Small intestine (tissue), 16 donors: ENCODE results near the gene PSAP. TPM values are rescaled to one million over a fixed set of nuclear protein-coding genes. Genes with fewer than 3 reads are reported as not detected.
"Not testable (repeated sequence)": the region's sequence is repeated elsewhere in the genome, so short reads cannot be mapped to it uniquely, and the experiment has no call there.

Experiments
- DNase-seq, 2 donors: peaks; one replicate each; pipeline versions ENCODE4 v3.0.0 to v3.0.0-alpha.2; 2013
- FAIRE-seq: peaks from 2 replicates; lab custom pipeline; 2012; peaks lifted over from hg19 to GRCh38; lab: Jason Lieb, UNC
- H3K27ac ChIP-seq, 3 donors: one replicate each; pipeline ENCODE4 v1.5.1; 2013; ENCODE audit warnings: low read length in 2 of 3, mild to moderate bottlenecking in 2 of 3, control low read depth in 1 of 3, inconsistent platforms in 1 of 3, low read depth in 1 of 3, moderate library complexity in 1 of 3
- H3K27me3 ChIP-seq, 3 donors: one replicate each; pipeline ENCODE4 v1.6.1; 2013; ENCODE audit warnings: low read length in 3 of 3, inconsistent platforms in 1 of 3; ENCODE audit not compliant: control insufficient read depth in 3 of 3, insufficient read depth in 3 of 3
- H3K36me3 ChIP-seq, 3 donors: one replicate each; pipeline ENCODE4 v1.6.1; 2013; ENCODE audit warnings: low read length in 3 of 3, inconsistent platforms in 1 of 3, low read depth in 1 of 3, mild to moderate bottlenecking in 1 of 3, moderate library complexity in 1 of 3; ENCODE audit not compliant: control insufficient read depth in 3 of 3, insufficient read depth in 2 of 3
- H3K4me1 ChIP-seq, 3 donors: one replicate each; pipeline ENCODE4 v1.6.1; 2013; ENCODE audit warnings: low read length in 2 of 3, inconsistent platforms in 1 of 3, low read depth in 1 of 3, mild to moderate bottlenecking in 1 of 3, moderate library complexity in 1 of 3; ENCODE audit not compliant: control insufficient read depth in 3 of 3, insufficient read depth in 2 of 3
- H3K4me3 ChIP-seq, 3 donors: one replicate each; pipeline ENCODE4 v1.5.1; 2013; ENCODE audit warnings: low read length in 3 of 3, control low read depth in 1 of 3, inconsistent platforms in 1 of 3, low read depth in 1 of 3, mild to moderate bottlenecking in 1 of 3, moderate library complexity in 1 of 3
- H3K9me3 ChIP-seq, 2 donors: one replicate each; pipeline ENCODE4 v1.6.1; 2013; ENCODE audit warnings: low read depth in 1 of 2, low read length in 1 of 2; ENCODE audit not compliant: control insufficient read depth in 2 of 2, insufficient read depth in 1 of 2
- WGBS, 3 donors: extraction: QIAGEN DNeasy Blood & Tissue Kit; methylation state at CpG; one replicate each; pipeline ENCODE4 v1.1.7; 2013; 5-methylcytosine and 5-hydroxymethylcytosine counted together
- long read RNA-seq, 10 donors: transcript quantifications; one replicate each; lab custom pipeline, GENCODE V29; 2026
- polyA plus RNA-seq, 4 donors: library from polyadenylated mRNA; stranded (reverse) in 3 of 4; unstranded in 1 of 4; fragments of 200-250 nt in 3 of 4; fragments of 120-200 nt in 1 of 4; gene quantifications; one replicate each; pipeline versions ENCODE4 v1.2.1 to v1.2.3, GENCODE V29; 2013
- donor health status: healthy with polysubstance abuse.
- donor health status: control.
- donor health status: control.
- donor health status: Bipolar disorder and iron deficiency.
- donor health status: healthy.

Gene PSAP
- 100 to 1,000 TPM; 149 to 603 (median 311) TPM for polyA plus RNA-seq
- long read RNA-seq, donor 1, transcript PSAP-202 (14 exons, 2,872 nt) = major isoform, 237 of 1,710 reads
- long read RNA-seq, donor 1, partial matches to known transcripts = 1,426 of 1,710 reads
- long read RNA-seq, donor 1, other reads (novel, unspliced or antisense) = 46 of 1,710 reads
- long read RNA-seq, donor 2, transcript PSAP-202 (14 exons, 2,872 nt) = major isoform, 50 of 96 reads
- long read RNA-seq, donor 2, partial matches to known transcripts = 36 of 96 reads
- long read RNA-seq, donor 2, other reads (novel, unspliced or antisense) = 9 of 96 reads
- long read RNA-seq, donor 3, transcript PSAP-202 (14 exons, 2,872 nt) = major isoform, 39 of 189 reads
- long read RNA-seq, donor 3, partial matches to known transcripts = 144 of 189 reads
- long read RNA-seq, donor 3, other reads (novel, unspliced or antisense) = 5 of 189 reads
- long read RNA-seq, donor 4 = 0 reads
- long read RNA-seq, donor 5, transcript PSAP-202 (14 exons, 2,872 nt) = major isoform, 11 of 69 reads
- long read RNA-seq, donor 5, partial matches to known transcripts = 57 of 69 reads
- long read RNA-seq, donor 5, other reads (novel, unspliced or antisense) = 0 of 69 reads
- long read RNA-seq, donor 6, transcript PSAP-202 (14 exons, 2,872 nt) = major isoform, 88 of 214 reads
- long read RNA-seq, donor 6, partial matches to known transcripts = 113 of 214 reads
- long read RNA-seq, donor 6, other reads (novel, unspliced or antisense) = 13 of 214 reads
- long read RNA-seq, donor 7 = 0 reads
- long read RNA-seq, donor 8, transcript PSAP-202 (14 exons, 2,872 nt) = major isoform, 6 of 11 reads
- long read RNA-seq, donor 8, partial matches to known transcripts = 0 of 11 reads
- long read RNA-seq, donor 8, other reads (novel, unspliced or antisense) = 5 of 11 reads
- long read RNA-seq, donor 9, transcript PSAP-202 (14 exons, 2,872 nt) = major isoform, 18 of 24 reads
- long read RNA-seq, donor 9, partial matches to known transcripts = 5 of 24 reads
- long read RNA-seq, donor 9, other reads (novel, unspliced or antisense) = 0 of 24 reads
- long read RNA-seq, donor 10, transcript PSAP-202 (14 exons, 2,872 nt) = major isoform, 104 of 303 reads
- long read RNA-seq, donor 10, partial matches to known transcripts = 156 of 303 reads
- long read RNA-seq, donor 10, other reads (novel, unspliced or antisense) = 43 of 303 reads

DNA sequence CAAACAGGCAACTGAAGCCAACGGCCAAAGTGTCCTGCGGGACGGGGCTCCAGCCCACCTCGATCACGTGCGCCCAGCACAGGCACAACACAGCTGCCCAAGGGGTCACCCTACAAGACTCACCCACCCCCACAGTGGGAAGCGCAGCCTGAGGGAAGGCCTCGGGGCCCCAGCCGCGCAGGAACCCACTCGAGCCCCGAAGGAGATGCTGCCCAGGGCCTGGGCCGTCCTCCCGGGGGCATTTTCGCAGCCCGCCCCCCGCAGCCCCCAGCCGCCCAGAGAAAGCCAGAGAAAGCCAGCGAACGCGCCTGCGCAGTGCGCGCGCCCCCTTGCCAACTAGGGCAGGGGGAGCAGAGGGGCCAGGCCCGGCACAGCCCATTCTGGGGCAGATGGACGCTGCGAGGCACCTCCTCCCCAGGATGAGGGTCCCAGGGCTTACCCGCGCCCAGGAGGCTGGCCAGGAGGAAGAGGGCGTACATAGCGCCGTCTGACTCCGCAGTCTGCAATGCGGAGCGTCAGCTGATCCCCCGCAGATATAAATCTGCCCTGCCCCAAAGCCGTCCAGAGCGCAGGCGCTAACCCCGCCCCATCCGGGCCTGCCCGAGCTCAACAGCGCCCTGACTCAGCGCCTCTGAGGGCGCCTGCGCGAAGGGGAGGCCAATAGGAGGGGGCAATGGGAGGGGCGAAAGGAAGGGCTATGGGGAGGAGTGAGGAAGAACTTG is at the start of gene PSAP:
PSAP (minus strand) TSS at position 509 of the 722 bp plus-strand sequence; CDS start at position 479, 30 bp downstream.
- 0% methylated on average over 39 to 49 of the region's 49 CpGs for WGBS, 3 donors
- peak; percentile 62 for FAIRE-seq
- peak; percentile 99 to 100 for DNase-seq
- peak within 1 kb of the TSS; percentile 71 to 91 (median 87) for H3K27ac ChIP-seq
- H3K9me3 ChIP-seq = no peaks in the 10 kb centered on the region
- H3K4me3 ChIP-seq = peak within 1 kb of the TSS; percentile 89 to 92 (median 90)
- no peaks in the 10 kb centered on the region for H3K27me3 ChIP-seq
- peaks cover 0 to 11% (median 10%) of the 10 kb centered on the region in 3 donors for H3K4me1 ChIP-seq
- no peaks in the 10 kb centered on the region for H3K36me3 ChIP-seq

DNA sequence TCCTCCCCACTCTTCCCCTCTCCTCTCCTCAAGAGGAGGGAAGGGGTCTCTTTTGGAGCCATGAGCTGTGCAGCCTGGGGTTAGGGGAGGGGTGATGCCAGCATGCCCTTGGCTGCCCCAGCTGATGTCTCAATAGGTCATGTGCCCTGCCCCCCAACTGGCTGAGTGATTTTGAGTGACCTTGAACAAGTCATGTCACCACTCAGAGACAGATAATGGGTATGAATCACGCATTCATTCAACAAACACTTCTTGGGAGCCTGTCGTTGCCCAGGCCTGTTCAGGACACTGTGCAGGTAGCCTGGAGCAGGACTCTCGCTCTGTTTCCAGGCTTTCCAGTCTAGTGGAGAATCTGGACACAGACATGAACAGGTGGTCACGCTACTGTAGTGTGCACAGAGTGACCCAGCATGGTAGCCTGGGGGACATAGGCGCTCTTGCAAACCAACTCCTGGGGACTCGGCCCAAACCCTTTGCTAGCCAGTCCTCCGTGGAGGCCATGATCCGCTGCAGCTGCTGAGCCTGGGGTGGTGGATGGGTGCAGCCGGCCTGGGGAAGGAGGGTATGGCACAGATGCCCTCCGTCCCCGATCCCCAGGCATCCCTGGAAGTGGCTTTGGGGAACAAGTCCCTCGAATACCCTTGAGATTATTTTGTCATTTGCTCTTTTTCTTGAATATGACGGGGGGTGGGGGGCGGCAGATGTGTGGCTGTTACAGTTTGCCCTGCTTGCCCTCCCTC is 49.6 kb upstream of the PSAP start:
- DNase-seq (no peak), FAIRE-seq (no peak)
- Histone ChIP-seq H3K36me3 (no peaks in the 10 kb centered on the region), H3K4me1 (no peaks in the 10 kb centered on the region), H3K27ac (no peak overlapping the region), H3K4me3 (no peak overlapping the region), H3K27me3 (no peaks in the 10 kb centered on the region), H3K9me3 (peaks cover 0 to 3% of the 10 kb centered on the region in 2 donors)
- WGBS, 3 donors = 92 to 95% (median 94%) methylated on average over 14 of the region's 14 CpGs

DNA sequence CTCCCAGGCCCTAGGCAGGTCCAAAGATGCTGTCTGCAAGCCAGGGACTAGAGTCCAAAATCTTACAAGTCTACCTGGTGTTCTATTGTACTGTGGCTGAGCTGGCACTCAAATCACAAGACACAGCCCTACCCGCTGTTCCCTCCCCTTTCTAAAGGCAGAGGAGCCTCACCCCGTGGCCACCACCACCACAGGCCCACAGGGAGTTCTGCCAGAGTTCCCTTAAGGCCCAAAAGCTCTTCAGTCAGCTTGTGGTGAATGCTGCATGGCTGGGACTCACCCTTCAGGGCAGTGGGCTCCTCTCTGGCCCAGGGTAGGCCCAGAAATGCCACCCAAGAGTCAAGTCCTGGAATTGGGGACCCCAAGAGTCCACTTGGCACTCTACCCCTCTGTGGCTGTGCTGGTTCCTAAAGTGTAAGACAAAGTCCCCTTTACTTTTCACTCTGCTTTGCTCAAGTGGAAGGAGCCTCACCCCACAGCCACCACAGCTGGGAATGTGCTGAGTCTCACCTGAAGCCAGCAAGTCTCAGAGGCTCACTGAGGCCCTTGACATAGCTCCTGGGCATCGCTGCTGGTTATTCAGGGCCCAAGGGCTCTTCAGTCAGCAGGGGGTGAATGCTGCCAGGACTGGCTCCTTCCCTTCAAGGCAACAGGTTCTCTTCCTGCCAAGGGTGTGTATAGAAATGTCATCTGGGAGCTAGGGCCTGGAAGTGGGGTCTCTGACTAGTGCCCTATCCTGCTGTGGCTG is 48.8 kb upstream of the PSAP start:
- Histone ChIP-seq H3K9me3 (peaks cover 0 to 1% of the 10 kb centered on the region in 2 donors), H3K27me3 (no peaks in the 10 kb centered on the region), H3K4me3 (no peak overlapping the region), H3K4me1 (no peaks in the 10 kb centered on the region), H3K36me3 (no peaks in the 10 kb centered on the region), H3K27ac (no peak overlapping the region)
- FAIRE-seq = no peak
- 54 to 73% (median 59%) methylated on average over 3 of the region's 3 CpGs for WGBS, 3 donors
- DNase-seq = peak in 1 of 2 donors; percentile 33

DNA sequence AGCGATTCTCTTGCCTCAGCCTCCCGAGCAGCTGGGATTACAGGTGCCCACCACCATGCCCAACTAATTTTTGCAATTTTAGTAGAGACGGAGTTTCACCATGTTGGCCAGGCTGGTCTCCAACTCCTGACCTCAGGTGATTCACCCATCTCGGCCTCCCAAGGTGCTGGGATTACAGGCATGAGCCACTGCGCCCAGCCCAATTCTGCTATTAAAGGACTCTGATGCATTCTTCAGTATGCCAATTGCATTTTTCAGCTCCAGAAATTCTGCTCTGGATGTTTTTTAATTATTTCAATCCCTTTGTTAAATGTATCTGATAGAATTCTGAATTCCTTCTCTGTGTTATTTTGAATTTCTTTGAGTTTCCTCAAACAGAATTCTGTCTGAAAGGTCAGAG is 47.3 kb upstream of the PSAP start:
- not testable (repeated sequence) for H3K4me3 ChIP-seq, H3K27ac ChIP-seq, H3K4me1 ChIP-seq, H3K9me3 ChIP-seq, FAIRE-seq, DNase-seq, H3K27me3 ChIP-seq, H3K36me3 ChIP-seq
- WGBS, 3 donors = 87 to 95% (median 89%) methylated on average over 5 of the region's 5 CpGs

DNA sequence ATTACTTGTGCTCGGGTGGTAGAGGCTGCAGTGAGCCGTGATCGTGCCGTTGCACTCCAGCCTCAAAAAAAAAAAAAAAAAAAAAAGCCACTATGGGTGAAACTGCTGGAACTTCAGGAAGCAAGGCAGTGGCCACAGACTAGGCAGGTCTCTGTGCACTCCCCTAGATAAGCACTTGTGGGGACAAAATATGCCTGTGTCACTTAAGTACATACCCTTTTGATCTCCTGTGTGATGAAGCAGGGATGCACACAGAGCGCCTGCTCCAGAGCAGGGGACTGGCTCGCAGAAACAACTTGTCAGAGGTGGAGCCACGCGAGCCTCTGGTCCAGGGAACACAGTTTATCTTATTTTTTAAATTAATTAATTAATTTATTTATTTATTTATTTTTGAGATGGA is 42.9 kb upstream of the PSAP start:
- no peaks in the 10 kb centered on the region for H3K36me3 ChIP-seq
- WGBS, 3 donors = 13 to 46% (median 19%) methylated on average over 8 of the region's 8 CpGs
- FAIRE-seq = no peak
- H3K27ac ChIP-seq = no peak overlapping the region
- H3K27me3 ChIP-seq = peaks cover 0 to 14% (median 0%) of the 10 kb centered on the region in 3 donors
- peaks cover 0 to 5% (median 0%) of the 10 kb centered on the region in 3 donors for H3K4me1 ChIP-seq
- H3K9me3 ChIP-seq = no peaks in the 10 kb centered on the region
- no peak for DNase-seq
- no peak overlapping the region for H3K4me3 ChIP-seq

DNA sequence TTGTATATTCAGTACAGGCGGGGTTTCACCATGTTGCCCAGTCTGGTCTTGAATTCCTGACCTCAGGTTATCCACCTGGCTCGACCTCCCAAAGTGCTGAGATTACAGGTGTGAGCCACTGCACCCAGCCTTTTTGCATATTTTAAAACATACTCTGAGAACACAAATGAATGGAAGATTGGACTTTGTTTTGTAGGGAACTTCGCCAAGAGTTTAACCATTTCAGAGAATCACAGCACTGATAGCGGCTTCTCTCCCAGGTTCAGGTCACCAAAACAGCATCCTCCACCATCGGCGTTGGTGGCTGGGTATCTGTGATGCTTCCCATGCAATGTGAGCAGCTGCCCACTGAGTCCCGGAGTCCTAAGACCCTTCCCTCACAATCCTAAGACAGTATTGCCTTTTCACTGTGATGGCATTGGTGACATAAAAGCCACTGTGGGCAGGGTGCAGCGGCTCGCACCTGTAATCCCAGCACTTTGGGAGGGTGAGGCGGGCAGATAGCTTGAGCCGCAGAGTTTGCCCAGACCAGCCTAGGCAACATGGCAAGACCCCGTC is 42.3 kb upstream of the PSAP start:
- DNase-seq (peak; percentile 29 to 77), FAIRE-seq (no peak)
- no peak overlapping the region for H3K4me3 ChIP-seq
- H3K27ac ChIP-seq = no peak overlapping the region
- H3K4me1 ChIP-seq = peaks cover 0 to 5% (median 0%) of the 10 kb centered on the region in 3 donors
- peaks cover 0 to 18% (median 0%) of the 10 kb centered on the region in 3 donors for H3K27me3 ChIP-seq
- 12 to 66% (median 38%) methylated on average over 12 of the region's 12 CpGs for WGBS, 3 donors
- H3K36me3 ChIP-seq = no peaks in the 10 kb centered on the region
- no peaks in the 10 kb centered on the region for H3K9me3 ChIP-seq

DNA sequence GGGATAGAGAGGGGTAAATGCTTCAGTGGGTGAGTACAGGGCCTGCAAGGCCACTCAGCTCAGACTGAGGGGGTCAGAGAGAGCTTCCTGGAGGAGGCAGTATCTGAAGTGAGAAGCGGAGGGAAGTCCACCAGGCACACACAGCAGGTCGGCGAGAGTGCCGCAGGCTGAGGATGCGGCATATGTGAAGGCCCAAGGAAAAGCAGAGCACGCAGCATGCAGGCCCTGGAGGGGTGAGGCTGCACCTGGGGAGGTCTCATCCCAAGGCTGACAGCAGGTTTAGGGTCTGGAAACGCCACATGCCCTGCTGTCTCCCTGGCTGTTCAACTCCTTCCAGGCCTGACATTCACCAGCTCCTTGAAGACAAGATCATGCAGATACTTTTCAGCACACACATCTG is 40.4 kb upstream of the PSAP start:
- no peak for FAIRE-seq
- 84 to 93% (median 86%) methylated on average over 7 of the region's 7 CpGs for WGBS, 3 donors

More for the DNA sequence above, 40.4 kb upstream of the PSAP start:
- no peak for DNase-seq
- Histone ChIP-seq H3K9me3 (no peaks in the 10 kb centered on the region), H3K4me3 (no peak overlapping the region), H3K4me1 (peaks cover 0 to 5% (median 0%) of the 10 kb centered on the region in 3 donors), H3K27ac (no peak overlapping the region), H3K27me3 (peaks cover 0 to 25% (median 0%) of the 10 kb centered on the region in 3 donors), H3K36me3 (no peaks in the 10 kb centered on the region)
